ENCODE data around the gene IRF7. TPM values are rescaled to one million over a fixed set of nuclear protein-coding genes. Genes with fewer than 3 reads are reported as not detected.

The IRF7 gene
- total and polyA plus RNA-seq, 4 donors: 3.9 to 17.1 (median 13.6) TPM

DNA sequence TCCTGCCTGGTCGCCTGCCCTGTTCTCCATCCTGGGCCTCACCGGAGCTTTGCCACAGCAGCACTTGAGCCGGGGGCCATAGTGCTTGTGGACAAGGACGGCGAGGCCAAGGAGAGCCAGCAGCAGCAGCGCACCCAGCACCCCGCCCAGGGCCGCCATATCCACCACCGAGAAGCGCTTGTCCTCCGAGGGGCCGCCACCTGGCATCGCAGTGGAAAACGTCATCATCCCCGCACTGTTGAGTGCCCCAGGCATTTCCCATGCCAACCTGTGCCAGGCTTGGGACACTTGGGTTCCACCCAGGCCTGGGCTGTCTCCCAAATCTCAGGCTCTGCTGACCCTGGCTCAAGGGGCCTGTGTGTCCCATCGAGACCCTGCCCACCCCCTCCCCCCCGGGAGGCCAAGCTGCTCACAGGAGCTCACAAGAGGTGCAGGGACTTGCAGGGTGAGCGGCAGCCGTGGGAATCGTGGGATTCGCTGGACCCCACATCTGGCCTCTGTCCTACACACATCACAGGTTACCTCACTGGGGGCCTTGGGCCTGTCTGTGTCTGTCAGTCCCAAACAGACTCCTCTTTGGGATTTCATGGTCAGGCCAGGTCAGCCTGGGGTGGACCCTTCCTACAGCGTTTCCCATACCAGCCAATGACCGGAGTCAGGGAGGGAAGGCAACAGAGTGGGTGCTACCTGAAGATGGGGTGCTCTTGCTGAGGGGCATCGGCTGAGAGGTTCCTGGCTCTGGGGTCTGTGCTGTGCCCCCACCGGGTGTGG, 2.3 kb upstream of the IRF7 start:
- Histone ChIP-seq H3K27me3 (ENCODE audit: control insufficient read depth, insufficient read depth, low read length) (no peaks in the 10 kb centered on the region), H3K36me3 (ENCODE audit: control insufficient read depth, insufficient read depth, low read length) (peaks cover 88% of the 10 kb centered on the region), H3K9me3 (ENCODE audit: control insufficient read depth, insufficient read depth, low read length) (no peaks in the 10 kb centered on the region), H3K4me1 (ENCODE audit: control insufficient read depth, insufficient read depth, low read length) (peaks cover 36% of the 10 kb centered on the region), H3K4me3 (ENCODE audit: low read depth, low read length) (no peak overlapping the region), H3K27ac (ENCODE audit: low read depth, low read length) (no peak overlapping the region)
- 95% methylated on average over 24 of the region's 25 CpGs for whole genome bisulfite sequencing (ENCODE audit: insufficient coverage)
- DNase-seq (ENCODE audit: low read depth in 4 of 6, low spot score in 6 of 6): no peak

- H3K27me3 ChIP-seq (ENCODE audit: control insufficient read depth, insufficient read depth, low read length): no peaks in the 10 kb centered on the region
- 93% methylated on average over 56 of the region's 57 CpGs for WGBS (ENCODE audit: insufficient coverage)
- H3K4me1 ChIP-seq (ENCODE audit: control insufficient read depth, insufficient read depth, low read length): peaks cover 36% of the 10 kb centered on the region
- no peaks in the 10 kb centered on the region for H3K9me3 ChIP-seq (ENCODE audit: control insufficient read depth, insufficient read depth, low read length)
- H3K4me3 ChIP-seq (ENCODE audit: low read depth, low read length): no peak overlapping the region
- H3K36me3 ChIP-seq (ENCODE audit: control insufficient read depth, insufficient read depth, low read length): peaks cover 91% of the 10 kb centered on the region
- DNase-seq (ENCODE audit: low read depth in 4 of 6, low spot score in 6 of 6): no peak
- H3K27ac ChIP-seq (ENCODE audit: low read depth, low read length): no peak overlapping the region
Measured at GRCh38 chr11:617199-617911, 1.6 kb upstream of the IRF7 start.

- no peaks in the 10 kb centered on the region for H3K9me3 ChIP-seq (ENCODE audit: control insufficient read depth, insufficient read depth, low read length)
- H3K4me1 ChIP-seq (ENCODE audit: control insufficient read depth, insufficient read depth, low read length): peaks cover 36% of the 10 kb centered on the region
- WGBS (ENCODE audit: insufficient coverage): 94% methylated on average over 32 of the region's 39 CpGs
- H3K4me3 ChIP-seq (ENCODE audit: low read depth, low read length): peak overlapping the region; percentile 80
- H3K27ac ChIP-seq (ENCODE audit: low read depth, low read length): no peak overlapping the region
- no peaks in the 10 kb centered on the region for H3K27me3 ChIP-seq (ENCODE audit: control insufficient read depth, insufficient read depth, low read length)
- no peak for DNase-seq (ENCODE audit: low read depth in 4 of 6, low spot score in 6 of 6)
- peaks cover 93% of the 10 kb centered on the region for H3K36me3 ChIP-seq (ENCODE audit: control insufficient read depth, insufficient read depth, low read length)
Measured at GRCh38 chr11:616320-617198, 809 bp upstream of the IRF7 start.

GRCh38 chr11:614623-615503, 887 bp downstream of the IRF7 start:
- peaks cover 33% of the 10 kb centered on the region for H3K4me1 ChIP-seq (ENCODE audit: control insufficient read depth, insufficient read depth, low read length)
- WGBS (ENCODE audit: insufficient coverage): 64% methylated on average over 68 of the region's 68 CpGs
- peaks cover 94% of the 10 kb centered on the region for H3K36me3 ChIP-seq (ENCODE audit: control insufficient read depth, insufficient read depth, low read length)
- no peaks in the 10 kb centered on the region for H3K9me3 ChIP-seq (ENCODE audit: control insufficient read depth, insufficient read depth, low read length)
- H3K27ac ChIP-seq (ENCODE audit: low read depth, low read length): peak overlapping the region; percentile 85
- H3K27me3 ChIP-seq (ENCODE audit: control insufficient read depth, insufficient read depth, low read length): no peaks in the 10 kb centered on the region
- peak overlapping the region; percentile 80 for H3K4me3 ChIP-seq (ENCODE audit: low read depth, low read length)
- no peak for DNase-seq (ENCODE audit: low read depth in 4 of 6, low spot score in 6 of 6)

DNA sequence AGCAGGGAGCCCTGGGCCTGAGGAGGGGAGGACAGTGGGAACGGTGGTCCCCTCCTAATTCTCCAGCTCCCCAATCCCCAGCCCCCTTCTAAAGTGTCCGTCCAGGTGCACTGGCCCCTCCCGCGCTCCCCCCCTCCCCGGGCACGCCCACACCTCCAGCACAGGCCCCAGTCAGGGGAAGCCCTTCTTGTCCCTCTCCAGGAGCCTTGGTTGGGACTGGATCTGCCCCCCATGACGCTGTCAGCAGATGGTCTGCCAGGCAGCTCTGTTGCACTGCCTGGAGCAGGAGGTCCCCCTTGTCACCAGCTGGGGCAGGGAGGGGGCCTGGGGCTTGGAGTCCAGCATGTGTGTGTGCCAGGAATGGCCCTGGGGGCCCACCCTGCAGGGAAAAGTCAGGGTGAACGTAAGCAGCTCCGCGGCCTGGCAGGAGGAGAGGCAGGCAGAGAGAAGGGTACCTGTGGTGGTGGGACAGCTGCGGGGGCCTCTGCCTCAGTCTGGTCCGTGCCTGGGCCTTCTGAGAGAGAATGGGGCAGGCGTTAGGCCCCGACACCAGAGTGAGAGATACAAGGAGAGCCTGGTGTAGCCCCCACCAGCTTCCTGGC, 1.6 kb downstream of the IRF7 start:
- DNase-seq (ENCODE audit: low read depth in 4 of 6, low spot score in 6 of 6): no peak
- H3K27ac ChIP-seq (ENCODE audit: low read depth, low read length): no peak overlapping the region

DNA sequence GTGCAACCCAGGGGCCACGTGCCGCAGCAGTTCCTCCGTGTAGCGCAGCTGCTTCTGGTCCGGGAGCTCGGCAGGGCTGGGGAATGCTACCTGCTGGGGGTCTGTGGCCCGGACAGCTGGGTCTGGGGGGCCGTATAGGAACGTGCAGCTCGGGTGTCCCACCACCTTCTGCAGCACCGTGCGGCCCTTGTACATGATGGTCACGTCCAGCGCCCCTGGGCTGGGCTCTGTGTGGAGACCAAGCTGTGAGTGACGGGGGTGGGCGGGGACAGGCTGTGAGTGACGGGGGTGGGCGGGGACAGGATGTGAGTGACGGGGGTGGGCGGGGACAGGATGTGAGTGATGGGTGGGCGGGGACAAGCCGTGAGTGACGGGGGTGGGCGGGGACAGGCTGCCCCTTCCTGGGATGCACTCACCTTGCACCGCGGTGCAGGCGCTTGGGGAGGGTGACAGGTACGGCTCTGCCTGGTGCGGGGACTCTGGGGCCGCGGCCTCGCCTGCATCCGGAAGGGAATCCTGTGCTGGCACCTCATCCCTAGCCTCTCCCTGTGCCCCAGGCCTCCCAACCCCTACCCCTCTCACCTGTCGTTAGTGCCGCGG, 2.3 kb downstream of the IRF7 start:
- H3K4me3 ChIP-seq (ENCODE audit: low read depth, low read length): no peak overlapping the region
- peaks cover 94% of the 10 kb centered on the region for H3K36me3 ChIP-seq (ENCODE audit: control insufficient read depth, insufficient read depth, low read length)
- no peaks in the 10 kb centered on the region for H3K9me3 ChIP-seq (ENCODE audit: control insufficient read depth, insufficient read depth, low read length)
- 68% methylated on average over 22 of the region's 36 CpGs for WGBS (ENCODE audit: insufficient coverage)
- H3K27ac ChIP-seq (ENCODE audit: low read depth, low read length): no peak overlapping the region
- peaks cover 33% of the 10 kb centered on the region for H3K4me1 ChIP-seq (ENCODE audit: control insufficient read depth, insufficient read depth, low read length)
- no peaks in the 10 kb centered on the region for H3K27me3 ChIP-seq (ENCODE audit: control insufficient read depth, insufficient read depth, low read length)
- DNase-seq (ENCODE audit: low read depth in 4 of 6, low spot score in 6 of 6): no peak

More for the DNA sequence above, 1.6 kb downstream of the IRF7 start:
- no peaks in the 10 kb centered on the region for H3K9me3 ChIP-seq (ENCODE audit: control insufficient read depth, insufficient read depth, low read length)
- 73% methylated on average over 14 of the region's 14 CpGs for WGBS (ENCODE audit: insufficient coverage)
- no peak overlapping the region for H3K4me3 ChIP-seq (ENCODE audit: low read depth, low read length)
- no peaks in the 10 kb centered on the region for H3K27me3 ChIP-seq (ENCODE audit: control insufficient read depth, insufficient read depth, low read length)
- peaks cover 33% of the 10 kb centered on the region for H3K4me1 ChIP-seq (ENCODE audit: control insufficient read depth, insufficient read depth, low read length)
- peaks cover 94% of the 10 kb centered on the region for H3K36me3 ChIP-seq (ENCODE audit: control insufficient read depth, insufficient read depth, low read length)

DNA sequence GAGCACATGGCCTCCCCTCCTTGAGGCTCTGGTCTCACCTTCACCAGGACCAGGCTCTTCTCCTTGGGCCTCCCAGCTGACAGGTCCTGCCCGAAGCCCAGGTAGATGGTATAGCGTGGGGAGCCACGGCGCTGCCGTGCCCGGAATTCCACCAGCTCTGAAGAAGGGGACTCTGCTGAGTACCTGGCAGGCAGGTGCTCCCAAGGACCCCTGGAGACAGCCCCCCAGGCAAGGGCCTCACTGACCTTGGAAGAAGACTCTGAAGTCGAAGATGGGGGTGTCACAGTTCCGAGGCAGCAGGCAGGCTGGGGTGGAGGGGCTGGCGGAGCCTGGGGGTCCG, 2.8 kb downstream of the IRF7 start:
- 90% methylated on average over 10 of the region's 10 CpGs for WGBS (ENCODE audit: insufficient coverage)
- no peak overlapping the region for H3K4me3 ChIP-seq (ENCODE audit: low read depth, low read length)
- H3K4me1 ChIP-seq (ENCODE audit: control insufficient read depth, insufficient read depth, low read length): peaks cover 33% of the 10 kb centered on the region
- H3K36me3 ChIP-seq (ENCODE audit: control insufficient read depth, insufficient read depth, low read length): peaks cover 94% of the 10 kb centered on the region
- no peaks in the 10 kb centered on the region for H3K27me3 ChIP-seq (ENCODE audit: control insufficient read depth, insufficient read depth, low read length)
- H3K27ac ChIP-seq (ENCODE audit: low read depth, low read length): no peak overlapping the region
- no peaks in the 10 kb centered on the region for H3K9me3 ChIP-seq (ENCODE audit: control insufficient read depth, insufficient read depth, low read length)
- DNase-seq (ENCODE audit: low read depth in 4 of 6, low spot score in 6 of 6): no peak

- H3K36me3 ChIP-seq (ENCODE audit: control insufficient read depth, insufficient read depth, low read length): peaks cover 95% of the 10 kb centered on the region
- peaks cover 33% of the 10 kb centered on the region for H3K4me1 ChIP-seq (ENCODE audit: control insufficient read depth, insufficient read depth, low read length)
- H3K27ac ChIP-seq (ENCODE audit: low read depth, low read length): no peak overlapping the region
- WGBS (ENCODE audit: insufficient coverage): 77% methylated on average over 24 of the region's 27 CpGs
- no peaks in the 10 kb centered on the region for H3K27me3 ChIP-seq (ENCODE audit: control insufficient read depth, insufficient read depth, low read length)
- no peak for DNase-seq (ENCODE audit: low read depth in 4 of 6, low spot score in 6 of 6)
- no peaks in the 10 kb centered on the region for H3K9me3 ChIP-seq (ENCODE audit: control insufficient read depth, insufficient read depth, low read length)
- no peak overlapping the region for H3K4me3 ChIP-seq (ENCODE audit: low read depth, low read length)
Measured at GRCh38 chr11:612201-612960, 3.4 kb downstream of the IRF7 start.

Data from spinal cord (tissue), 10 donors.